NCI-H1930 (cell line): ENCODE data around the gene ALPG.
"Not testable (repeated sequence)": the region's sequence is repeated elsewhere in the genome, so short reads cannot be mapped to it uniquely, and the experiment has no call there.

ENCODE experiments used
- DNase-seq, 2 experiments: peaks; one replicate each; lab custom pipeline; 2025; lab: John Stamatoyannopoulos, UW

The ALPG gene

GRCh38 chr2:232440220-232441018 lies 33.8 kb downstream of the ALPG start:
- peak; percentile 43 to 63 for DNase-seq

GRCh38 chr2:232441147-232441651 lies 34.6 kb downstream of the ALPG start:
- DNase-seq, result no peak

- DNase-seq, result not testable (repeated sequence)
These were observed 35.3 kb downstream of the ALPG start for GRCh38 chr2:232441922-232442321.

GRCh38 chr2:232442431-232442830 lies 35.8 kb downstream of the ALPG start:
- DNase-seq, result not testable (repeated sequence)

GRCh38 chr2:232443047-232443446 lies 36.4 kb downstream of the ALPG start:
- not testable (repeated sequence) for DNase-seq

- DNase-seq, result not testable (repeated sequence)
These were observed 37.2 kb downstream of the ALPG start for GRCh38 chr2:232443669-232444408.

GRCh38 chr2:232444409-232445148 lies 37.9 kb downstream of the ALPG start:
- DNase-seq, result no peak

GRCh38 chr2:232445149-232445885 lies 38.7 kb downstream of the ALPG start:
- DNase-seq, result not testable (repeated sequence)

- DNase-seq, result not testable (repeated sequence)
These were observed 39.7 kb downstream of the ALPG start for GRCh38 chr2:232446266-232446777.

GRCh38 chr2:232447091-232447620 lies 40.5 kb downstream of the ALPG start:
- DNase-seq, result no peak

GRCh38 chr2:232447638-232448303 lies 41.1 kb downstream of the ALPG start:
- DNase-seq, result no peak

GRCh38 chr2:232448304-232448690 lies 41.7 kb downstream of the ALPG start:
- DNase-seq, result no peak

- DNase-seq, result no peak
These were observed 43.3 kb downstream of the ALPG start for GRCh38 chr2:232449964-232450363.

GRCh38 chr2:232451645-232452044 lies 45.0 kb downstream of the ALPG start:
- DNase-seq, result not testable (repeated sequence)

- DNase-seq, result no peak
These were observed 48.0 kb downstream of the ALPG start for GRCh38 chr2:232454630-232455029.

- DNase-seq, result no peak
These were observed 49.0 kb downstream of the ALPG start, which contains the start of gene ALPI for GRCh38 chr2:232455426-232456255. Gene ALPI (plus strand): TSS chr2:232456153. CDS start chr2:232456200, 47 bp downstream.

GRCh38 chr2:232456296-232457120 lies 49.9 kb downstream of the ALPG start:
- DNase-seq, result no peak
